ENCODE results near the gene ANKFY1.
A peak's percentile ranks its signal among the peaks of the same experiment; 100 is the strongest.
"Not testable (repeated sequence)": the region's sequence is repeated elsewhere in the genome, so short reads cannot be mapped to it uniquely, and the experiment has no call there.

Gene ANKFY1

DNA sequence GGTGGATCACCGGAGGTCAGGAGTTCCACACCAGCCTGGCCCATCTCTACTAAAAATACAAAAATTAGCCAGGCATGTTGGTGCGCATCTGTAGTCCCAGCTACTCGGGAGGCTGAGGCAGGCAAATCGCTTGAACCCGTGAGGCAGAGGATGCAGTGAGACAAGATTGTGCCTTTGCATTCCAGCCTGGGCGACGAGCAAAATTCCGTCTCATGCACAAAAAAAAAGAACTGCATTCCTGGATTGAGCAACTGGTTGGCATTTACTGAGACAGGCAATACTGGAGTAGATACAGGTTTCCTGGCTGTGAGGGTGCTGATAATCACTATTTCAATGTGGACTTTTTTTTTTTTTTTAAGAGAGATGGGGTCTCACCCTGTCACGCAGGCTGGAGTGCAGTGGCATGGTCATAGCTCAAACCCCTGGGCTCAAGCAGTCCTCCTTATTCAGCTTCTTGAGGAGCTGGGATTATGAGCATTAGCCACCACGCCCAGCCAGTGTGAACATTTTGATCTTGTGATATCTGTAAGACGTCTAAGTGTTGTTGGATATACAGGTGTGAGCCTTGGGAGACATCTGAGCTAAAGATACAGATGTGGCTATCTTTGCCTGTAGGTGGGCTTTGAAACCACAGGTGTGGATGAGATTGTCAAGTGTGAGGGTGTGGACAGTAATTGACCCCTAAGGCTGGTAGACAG lies 115.0 kb downstream of the ANKFY1 start:
- no peak for DNase-seq

DNA sequence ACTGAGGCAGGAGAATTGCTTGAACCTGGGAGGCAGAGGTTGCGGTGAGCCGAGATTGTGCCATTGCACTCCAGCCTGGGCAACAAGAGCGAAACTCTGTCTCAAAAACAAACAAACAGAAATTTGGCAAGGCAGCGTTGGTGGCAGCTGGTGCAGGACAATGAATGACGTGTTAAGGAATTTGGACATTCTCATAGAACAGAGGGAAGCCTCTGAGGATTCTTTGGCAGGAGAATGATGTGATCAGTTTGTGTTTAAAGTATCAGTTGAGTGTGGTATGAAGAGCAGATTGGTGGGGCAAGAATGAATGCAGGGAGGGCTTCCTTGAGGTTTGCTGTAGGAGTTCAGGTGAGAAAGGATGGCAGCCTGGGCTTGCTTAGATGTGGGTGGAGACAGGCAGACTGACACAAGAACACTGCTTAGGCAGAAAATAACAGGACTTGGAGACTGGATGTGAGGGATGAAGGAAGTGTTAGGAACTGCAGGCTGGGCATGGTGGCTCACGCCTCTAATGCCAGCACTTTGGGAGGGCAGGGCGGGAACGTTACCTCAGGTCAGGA lies 115.9 kb downstream of the ANKFY1 start:
- no peak for DNase-seq

DNA sequence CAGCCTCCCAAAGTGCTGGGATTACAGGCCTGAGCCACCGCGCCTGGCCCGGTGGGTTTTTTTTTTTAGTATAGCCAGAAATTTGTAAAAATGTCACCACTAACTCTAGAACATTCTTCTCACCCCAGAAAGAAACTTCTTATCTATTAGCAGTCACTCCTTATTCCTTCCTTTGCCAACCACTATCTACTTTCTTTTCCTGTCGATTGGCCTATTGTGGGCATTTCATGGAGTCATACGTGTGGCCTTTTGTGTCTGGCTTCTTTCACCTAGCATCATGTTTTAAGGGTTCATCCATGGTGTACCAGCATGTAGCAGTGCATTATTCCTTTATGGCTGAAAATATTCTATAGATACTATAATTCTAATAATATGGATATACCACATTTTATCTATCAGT lies 117.1 kb downstream of the ANKFY1 start:
- no peak for DNase-seq

DNA sequence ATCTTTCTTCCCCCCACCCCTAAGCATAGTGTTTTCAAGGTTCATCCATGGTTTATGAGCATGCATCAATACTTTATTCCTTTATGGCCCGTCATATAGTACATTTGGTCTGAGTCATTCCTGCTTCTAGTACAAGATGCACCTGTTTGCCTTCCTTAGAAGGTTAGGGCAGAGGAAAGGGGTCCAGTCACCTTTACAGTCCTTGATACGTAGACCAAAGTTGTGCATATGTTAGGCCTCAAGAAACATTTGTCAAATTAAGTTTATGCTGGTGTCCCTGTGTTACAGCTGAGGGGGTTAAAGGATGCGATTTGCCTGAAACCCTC lies 119.4 kb downstream of the ANKFY1 start:
- DNase-seq = no peak

DNA sequence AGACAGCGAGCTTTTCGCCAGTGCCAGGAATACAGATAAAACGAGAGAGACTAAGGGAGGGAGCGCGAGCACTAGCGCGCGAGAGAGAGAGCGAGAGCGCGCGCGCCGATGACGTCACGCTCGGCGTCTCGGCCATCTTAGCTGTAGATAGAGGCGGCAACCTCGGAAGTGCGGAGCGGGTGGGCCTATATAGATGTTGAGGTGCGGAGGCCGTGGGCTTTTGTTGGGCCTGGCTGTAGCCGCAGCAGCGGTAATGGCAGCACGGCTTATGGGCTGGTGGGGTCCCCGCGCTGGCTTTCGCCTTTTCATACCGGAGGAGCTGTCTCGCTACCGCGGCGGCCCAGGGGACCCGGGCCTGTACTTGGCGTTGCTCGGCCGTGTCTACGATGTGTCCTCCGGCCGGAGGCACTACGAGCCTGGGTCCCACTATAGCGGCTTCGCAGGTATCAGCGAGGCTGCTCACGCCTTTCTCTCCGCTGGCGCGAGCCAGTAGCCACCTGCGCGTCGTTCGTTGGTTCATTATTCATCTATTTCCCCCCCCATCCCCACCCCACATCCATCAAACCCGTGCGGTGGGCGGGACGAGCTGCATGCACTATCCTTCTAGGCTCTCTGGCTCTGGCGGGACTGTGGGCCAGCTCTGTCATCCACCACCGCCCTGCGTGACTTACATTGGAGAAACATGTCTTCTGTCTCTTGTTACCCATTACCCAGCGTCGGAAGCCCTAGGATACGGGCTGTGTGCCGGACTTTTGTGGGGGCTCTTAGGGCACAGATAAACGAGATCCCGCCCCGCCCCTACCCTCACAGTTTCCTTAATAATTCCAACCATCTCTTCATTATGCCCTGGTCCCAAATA lies 120.0 kb downstream of the ANKFY1 start:
- DNase-seq = peak; percentile 61

- DNase-seq = no peak
Observed at GRCh38 chr17:4142107-4142900, 121.5 kb downstream of the ANKFY1 start.

DNA sequence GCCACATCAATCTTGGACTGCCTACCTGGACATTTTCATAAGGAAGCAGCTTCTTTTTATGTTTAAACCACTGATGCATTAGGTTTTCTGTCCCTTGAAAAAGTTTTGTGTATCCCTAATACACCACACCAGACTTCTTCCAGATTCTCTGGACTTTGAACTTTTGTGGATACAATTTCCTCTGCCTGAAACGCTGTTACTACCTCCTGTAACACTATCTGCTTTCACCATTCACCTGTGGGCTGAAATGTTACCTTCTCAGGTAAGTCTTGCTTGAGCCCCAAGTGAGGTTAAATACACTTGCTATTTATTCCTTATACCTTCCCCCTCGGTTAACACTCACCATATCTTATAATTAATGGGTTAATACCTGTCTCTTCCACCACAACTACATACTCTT lies 123.7 kb downstream of the ANKFY1 start:
- DNase-seq = no peak

DNA sequence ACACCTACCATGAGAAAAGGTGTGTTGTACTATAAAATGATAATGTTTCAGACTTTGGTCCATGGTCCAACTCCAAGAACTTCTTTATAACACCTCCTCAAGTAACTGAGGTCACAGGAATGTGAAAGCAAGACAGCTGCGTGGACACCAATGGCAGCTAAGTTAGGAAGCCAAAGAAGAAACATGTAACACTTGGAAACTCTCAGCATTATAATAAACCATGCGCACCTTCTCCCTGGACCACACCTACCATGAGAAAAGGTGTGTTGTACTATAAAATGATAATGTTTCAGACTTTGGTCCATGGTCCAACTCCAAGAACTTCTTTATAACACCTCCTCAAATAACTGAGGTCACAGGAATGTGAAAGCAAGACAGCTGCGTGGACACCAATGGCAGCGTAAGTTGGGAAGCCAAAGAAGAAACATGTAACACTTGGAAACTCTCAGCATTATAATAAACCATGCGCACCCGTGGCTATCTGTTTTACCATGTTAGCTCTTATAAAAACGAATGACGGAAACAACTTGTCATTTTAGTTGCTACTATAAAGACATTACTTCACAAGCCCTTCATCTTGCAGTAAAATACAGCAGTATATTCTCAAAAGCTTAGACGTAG lies 124.8 kb downstream of the ANKFY1 start:
- not testable (repeated sequence) for DNase-seq

DNA sequence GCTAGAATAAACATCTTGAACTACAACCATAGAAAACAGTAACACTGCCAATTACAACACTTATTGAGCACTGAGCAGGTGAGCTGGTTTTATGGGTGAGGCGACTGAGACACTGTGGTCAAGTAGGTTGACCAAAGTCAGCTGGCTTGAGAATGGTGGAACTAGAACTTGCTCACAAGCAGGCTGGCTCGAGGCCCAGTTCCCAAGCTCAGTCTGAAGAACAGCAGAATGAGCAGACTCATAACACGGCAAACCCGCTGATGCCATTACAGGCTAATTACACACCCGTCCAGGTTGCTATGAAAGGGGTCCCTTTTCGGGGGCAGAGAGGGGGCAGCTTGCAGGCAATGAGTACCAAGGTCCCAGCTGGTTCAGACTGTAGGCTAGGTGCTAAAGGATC lies 127.4 kb downstream of the ANKFY1 start:
- no peak for DNase-seq

GRCh38 chr17:4135489-4135888 lies 128.3 kb downstream of the ANKFY1 start:
- no peak for DNase-seq

DNA sequence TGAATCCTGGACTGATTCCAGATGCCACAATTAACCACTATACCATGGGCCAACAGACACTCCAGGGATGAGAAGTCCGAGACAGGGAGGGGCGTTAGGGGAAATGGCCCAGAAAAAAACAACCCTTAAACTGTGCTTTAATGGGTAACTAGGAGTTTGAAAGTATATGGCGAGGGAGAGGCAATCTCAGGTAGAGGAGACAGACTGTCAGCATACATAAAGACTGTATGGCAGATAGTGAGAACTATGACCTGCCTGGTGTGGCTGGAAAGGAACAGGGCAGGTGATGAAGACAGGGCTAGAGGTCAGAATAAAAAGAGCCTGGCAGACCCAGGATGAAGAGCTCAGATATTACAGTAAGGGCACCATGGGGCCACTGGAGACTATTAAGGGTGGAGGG lies 129.1 kb downstream of the ANKFY1 start:
- DNase-seq = no peak

- DNase-seq = no peak
Observed at GRCh38 chr17:4130715-4131114, 133.1 kb downstream of the ANKFY1 start.

DNA sequence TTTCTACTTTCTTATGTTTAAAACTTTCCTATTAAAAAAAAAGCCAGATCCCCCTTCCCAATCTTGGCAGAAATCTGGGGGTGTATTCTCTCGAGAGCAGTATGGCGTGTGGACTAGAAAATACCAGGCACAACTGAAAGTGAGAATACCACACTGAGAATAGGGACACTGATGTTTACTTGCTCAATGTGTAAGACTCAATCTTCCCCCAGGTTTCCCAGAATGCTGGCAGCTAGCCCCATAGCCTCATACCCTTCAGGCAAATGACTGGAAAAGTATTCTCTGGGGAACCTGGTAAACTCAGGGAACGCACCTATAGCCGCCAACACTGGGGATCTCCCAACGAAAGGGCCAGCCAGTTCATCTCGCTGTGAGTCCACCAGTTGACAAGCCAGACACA lies 136.2 kb downstream of the ANKFY1 start:
- no peak for DNase-seq

DNA sequence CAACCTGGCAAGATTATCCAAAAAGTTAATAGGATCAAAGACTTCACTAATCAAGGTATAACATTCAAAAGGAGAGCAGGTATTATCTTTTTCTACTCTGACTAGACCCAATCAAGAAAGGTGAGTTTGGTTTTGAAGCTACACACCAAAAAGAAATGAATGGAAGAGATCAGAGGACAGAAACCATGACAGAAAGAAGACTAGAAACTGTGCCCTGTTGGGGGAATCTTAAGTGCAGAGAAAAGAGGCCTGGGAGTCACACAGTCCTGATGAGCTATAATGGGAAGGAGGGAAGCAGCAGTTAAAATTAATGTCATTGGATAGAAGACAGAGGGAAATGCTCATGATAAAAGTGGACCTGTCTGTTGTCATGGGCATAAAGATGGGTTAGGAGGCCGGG lies 138.2 kb downstream of the ANKFY1 start:
- no peak for DNase-seq

DNA sequence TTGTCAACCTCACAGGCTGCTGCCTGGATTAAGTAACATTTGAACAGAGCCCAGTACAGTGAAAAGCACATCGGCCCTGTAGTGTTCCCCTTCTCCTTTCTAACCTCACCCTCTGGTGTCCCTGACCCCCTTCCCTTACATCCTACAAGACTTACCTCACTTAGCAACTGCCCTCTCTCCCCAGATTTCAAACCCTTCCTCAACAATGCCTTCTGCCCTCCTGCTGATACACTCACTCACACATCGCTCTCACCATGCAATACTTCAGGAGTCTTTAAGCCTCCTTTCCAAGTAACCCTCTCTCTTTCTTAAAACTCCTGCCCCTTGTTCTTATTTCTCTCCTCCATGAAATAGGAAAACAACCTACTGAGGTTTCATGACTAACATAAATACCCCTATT lies 138.8 kb downstream of the ANKFY1 start:
- DNase-seq = no peak

DNA sequence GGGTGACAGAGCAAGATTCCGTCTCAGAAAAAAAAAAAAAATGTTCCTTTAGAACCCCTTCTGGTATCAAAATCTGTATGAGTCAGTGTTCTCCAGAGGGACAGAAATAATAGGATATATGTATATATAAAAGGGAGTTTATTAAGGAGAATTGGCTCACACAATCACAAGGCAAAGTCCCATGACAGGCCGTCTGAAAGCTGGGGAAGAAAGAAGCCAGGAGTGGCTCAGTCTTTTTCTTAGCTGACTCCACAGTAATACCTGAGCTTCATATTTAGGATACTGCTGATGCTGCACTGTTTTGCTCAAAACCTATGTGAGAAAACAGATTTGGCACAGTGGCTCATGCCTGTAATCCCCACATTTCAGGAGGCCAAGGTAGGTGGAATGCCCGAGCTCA lies 143.4 kb downstream of the ANKFY1 start:
- DNase-seq = no peak

- no peak for DNase-seq
Observed at GRCh38 chr17:4119299-4119698, 144.5 kb downstream of the ANKFY1 start.

DNA sequence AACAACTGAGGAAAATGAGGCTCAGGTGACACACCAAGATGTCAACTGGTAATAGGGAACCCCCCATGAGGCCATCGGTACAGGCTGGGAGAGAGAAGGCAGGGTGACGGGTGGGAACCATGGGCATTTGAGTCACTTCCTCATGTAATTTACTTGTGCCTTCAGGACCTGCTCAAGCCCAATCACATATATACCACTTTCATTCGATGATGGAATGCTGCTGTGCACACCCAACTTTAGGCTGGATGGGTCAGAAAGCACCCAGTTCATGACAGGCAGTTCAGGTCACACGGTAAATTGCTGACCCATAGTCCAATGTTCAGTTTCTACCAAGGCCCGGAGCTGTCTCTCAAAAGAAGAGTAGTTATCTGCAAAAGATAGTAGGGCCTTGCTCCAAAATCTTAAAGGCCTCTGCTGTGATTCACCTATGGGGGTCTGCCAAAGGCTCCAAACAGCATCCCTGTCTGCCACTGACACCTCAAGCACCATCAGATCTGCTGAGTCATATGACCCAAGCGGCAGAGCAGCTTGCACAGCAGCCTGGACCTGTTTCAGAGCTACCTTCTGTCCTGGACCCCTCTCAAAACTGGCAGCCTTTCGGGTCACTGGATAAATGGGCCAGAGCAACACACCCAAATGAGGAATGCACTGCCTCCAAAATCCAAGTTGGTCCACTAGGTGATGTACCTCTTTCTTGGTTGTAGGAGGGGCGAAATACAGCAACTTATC lies 145.6 kb downstream of the ANKFY1 start:
- no peak for DNase-seq

DNA sequence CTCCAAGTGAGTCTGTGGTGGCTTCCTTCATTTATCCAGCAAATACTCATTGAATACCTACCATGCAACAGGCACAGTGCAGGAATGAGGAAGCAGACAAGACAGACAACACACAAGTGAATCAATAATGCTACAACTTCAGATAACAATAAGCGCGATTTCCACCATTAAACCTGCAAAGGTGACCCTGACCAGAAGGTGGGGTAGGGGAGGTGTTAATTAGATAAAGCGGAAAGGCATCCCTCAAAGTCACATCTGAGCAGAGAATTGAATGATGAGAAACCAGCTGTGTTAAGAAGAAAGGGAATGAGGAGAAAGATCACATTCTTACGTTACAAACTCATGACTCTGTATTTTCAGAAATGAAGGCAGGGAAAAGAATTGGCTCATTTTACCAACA lies 147.3 kb downstream of the ANKFY1 start:
- DNase-seq = no peak
